Bone marrow (tissue), 2 donors: ENCODE data around the gene CAPN5.
A peak's percentile ranks its signal among the peaks of the same experiment; 100 is the strongest.

Experiments
- DNase-seq, 2 donors: peaks; one replicate each; lab custom pipeline; 2025; lab: John Stamatoyannopoulos, UW

The CAPN5 gene

DNA sequence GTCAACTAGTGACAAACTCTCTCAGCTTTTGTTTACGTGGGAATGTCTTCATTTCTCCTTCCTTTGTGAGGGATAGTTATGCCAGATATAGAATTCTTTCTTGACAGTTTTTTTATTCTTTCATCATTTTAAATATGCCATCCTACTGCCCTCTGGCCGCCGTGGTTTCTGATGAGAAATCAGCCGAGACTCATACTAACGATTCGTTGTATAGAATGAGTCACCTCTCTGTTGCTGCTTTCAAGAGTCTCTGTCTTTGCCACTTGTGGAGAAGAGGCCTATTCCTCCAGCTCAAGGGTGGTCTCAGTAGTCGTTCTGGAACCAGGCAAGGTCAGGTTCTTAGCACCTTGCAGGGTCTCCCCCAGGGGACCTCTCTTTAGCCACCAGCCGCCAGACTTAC, 69.3 kb downstream of the CAPN5 start:
- no peak for DNase-seq

DNA sequence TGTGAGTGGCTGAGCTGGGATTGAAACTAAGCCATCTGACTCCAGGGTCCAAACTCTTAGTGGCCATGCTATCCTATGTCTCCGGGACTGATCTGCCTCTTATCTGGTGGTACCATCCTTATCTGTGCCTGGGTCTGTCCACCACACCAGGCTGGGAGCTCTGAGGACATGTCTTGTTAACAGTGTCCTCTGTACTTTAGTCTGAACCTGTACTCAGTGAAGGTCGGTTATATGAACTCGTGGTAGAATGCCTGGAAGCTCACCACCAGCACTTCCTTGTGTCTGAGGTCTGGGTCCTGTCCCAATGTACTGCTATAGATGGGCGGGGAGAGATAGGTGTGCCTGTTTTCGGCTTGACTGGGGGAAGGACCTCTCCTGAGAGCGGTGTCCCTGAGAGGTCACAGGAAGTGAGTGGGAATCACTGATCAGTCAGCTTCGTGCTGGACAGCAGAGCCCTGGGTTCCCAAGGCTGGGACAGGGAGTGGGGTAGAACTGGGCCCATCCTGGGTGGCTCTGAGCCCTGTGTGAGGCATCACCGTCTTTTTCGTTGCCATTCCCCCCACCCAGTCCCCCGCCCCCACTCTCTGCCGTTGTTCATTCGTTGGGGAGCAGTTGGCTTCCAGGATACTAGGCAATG, 70.1 kb downstream of the CAPN5 start:
- no peak for DNase-seq

DNA sequence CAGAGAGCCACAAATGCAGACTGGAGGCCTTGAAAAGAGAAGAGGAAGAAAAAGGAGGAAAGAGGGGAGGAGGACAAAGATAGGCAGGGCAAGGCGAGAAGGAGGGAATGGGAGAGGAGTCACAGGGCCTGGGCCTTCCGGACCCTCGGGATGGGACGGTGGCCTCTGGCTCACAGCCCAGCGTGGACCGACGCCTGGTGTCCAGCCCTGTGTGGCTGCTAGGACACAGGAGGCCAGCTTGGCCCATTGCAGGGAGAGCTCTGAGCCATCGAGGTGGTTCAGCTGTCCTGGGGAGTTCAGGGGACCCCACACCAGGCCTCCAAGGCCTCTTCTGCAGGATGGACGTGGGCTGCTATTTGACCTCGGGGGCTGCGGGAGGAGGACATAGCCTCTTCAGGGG, 70.7 kb downstream of the CAPN5 start:
- DNase-seq: no peak

DNA sequence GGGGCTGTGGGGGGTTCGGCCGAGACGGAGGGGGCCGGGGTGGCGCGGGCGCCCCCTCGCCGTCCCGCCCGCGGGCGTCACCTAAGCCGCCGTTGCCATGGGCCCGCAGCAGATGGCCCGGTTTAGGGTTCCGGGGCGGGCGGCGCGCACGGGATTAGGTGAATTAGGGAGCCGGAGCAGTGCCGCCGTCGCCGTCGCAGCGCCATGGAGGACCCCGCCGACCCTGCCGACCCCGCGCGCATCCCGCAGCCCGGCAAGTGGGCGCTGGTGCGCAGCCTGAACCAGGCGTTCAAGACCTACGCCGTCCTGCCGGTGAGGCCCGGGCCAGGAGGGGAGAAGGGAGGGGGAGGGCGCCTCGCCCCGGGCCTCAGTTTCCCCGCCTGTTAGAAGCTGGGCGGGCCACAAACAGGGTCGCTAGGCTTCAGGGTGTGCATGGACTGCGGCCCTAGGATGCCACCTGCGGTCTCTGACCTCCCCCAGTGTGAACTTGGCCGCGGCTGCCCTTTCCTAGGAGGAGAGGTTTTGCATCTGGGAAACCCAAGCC, 71.4 kb downstream of the CAPN5 start:
- no peak for DNase-seq

DNA sequence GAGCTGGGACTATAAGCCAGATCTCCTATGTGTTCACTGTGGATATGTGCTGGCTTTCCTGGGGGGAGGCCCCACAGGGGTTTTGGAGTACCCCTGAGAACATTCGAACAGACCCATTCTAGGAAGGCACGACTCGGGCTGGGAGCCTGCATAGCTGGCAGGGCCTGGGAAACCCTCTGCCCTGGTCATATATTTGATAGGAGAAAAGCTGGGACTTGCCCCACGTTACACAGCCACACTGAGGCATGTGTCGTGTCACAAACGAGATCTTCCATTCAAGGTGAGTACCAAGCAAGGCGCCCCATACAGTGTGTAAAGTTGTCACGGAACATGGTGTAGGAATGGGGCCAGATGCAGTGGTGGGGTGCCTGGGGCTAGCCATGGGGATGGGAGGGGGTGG, 72.4 kb downstream of the CAPN5 start:
- no peak for DNase-seq

DNA sequence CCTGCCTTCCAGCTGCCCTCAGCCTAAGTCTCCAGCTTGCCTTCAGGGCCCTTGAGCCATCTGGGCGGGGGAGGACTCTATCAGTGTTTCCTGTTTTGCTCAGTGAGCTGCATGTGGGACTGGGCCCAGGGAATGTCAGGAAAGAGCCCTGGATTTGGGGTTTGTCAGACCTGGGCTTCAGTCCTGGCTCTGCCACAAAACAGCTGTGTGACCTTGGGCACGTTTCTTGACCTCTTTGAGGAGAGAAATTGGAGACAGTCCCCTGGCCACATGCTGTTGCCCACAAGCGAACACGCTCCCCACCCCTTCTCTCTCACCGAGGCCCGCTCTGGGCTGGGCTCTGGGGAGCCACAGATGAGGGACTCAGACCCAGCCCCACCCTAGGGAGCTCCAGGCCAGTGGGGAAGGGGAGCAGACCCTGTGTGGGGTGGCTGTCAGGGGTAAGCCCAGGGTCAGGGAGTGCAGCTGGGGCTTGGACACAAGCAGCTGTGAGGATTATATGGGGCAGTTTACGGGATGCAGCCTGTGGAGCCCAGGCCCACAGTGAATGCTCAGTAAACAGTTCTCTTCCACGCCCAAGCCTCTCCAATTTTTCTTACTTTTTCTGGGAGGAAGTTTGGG, 73.6 kb downstream of the CAPN5 start:
- peak in 1 of 2 donors; percentile 50 for DNase-seq

DNA sequence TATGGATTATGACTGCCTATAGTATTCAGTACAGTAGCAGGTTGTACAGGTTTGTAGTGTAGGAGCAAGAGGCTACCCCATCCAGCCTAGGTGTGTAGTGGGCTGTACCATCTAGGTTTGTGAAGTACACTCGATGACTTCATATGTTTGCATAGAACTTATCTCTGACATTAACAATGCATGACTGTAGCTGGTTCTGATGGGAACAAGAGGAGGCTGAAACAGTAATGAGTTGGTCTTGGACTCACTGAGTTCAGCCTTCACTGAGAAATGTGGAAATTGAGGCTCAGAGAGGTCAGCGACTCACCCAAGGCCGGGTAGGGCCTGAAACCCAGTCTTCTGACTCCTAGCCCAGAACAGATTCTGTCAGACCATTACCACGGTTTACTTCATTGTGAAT, 74.3 kb downstream of the CAPN5 start:
- DNase-seq: no peak

DNA sequence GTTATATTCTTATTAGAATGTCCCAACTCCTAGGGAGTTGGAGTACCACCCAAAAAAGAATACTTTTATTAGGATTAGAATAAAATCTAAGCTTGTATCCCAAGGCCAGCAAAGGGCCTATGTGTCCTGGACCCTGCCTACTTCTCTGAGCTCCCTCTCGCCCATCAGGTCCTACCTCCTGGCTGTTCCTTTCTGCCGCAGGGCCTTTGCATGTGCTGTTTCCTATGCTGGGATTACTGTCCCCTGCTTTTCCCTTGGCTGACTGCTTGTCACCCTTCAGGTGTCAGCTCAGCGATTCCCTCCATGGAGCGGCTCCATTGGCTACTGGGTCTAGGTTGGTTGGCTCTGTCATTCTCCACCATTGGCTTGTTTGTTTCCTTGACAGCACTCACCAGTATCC, 74.7 kb downstream of the CAPN5 start:
- no peak for DNase-seq

DNA sequence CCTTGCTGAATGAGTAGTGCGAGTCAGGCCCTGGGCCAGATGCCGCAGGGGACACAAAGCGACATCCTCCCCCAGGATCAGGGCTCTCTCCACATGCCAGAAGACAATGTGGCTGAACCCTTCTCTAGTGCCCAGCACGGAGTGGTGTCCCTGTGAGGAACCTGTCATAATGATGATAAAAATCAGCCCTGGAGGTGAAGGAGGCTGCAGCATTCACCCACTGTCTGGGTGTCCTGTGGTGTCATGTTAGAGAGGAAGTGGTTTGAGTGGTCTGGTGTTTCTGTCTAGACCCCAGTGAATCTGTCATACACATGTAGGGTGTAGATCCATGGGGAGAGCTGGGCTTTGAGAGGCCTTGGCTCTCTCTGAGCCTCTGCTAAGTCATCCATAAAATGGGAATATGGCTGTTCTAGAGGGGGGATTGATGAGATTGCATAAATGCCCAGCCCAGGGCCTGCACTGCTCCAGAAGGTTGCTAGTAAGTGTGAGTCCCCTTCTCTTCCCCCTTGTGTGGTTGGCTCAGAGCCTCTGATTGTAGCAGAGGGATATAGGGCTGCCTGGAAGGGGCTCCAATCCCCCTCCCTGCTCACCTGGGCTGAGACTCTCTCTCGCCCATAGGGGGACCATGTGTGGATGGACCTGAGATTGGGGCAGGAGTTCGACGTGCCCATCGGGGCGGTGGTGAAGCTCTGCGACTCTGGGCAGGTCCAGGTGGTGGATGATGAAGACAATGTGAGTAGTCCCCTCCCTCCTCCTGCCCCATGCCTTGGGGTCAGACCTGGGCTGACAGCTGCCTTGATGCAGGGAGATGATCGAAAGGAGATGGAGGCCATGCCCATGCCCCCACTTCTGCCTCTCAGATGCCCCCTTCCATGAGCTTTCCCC, 75.6 kb downstream of the CAPN5 start:
- peak in 1 of 2 donors; percentile 87 for DNase-seq

DNA sequence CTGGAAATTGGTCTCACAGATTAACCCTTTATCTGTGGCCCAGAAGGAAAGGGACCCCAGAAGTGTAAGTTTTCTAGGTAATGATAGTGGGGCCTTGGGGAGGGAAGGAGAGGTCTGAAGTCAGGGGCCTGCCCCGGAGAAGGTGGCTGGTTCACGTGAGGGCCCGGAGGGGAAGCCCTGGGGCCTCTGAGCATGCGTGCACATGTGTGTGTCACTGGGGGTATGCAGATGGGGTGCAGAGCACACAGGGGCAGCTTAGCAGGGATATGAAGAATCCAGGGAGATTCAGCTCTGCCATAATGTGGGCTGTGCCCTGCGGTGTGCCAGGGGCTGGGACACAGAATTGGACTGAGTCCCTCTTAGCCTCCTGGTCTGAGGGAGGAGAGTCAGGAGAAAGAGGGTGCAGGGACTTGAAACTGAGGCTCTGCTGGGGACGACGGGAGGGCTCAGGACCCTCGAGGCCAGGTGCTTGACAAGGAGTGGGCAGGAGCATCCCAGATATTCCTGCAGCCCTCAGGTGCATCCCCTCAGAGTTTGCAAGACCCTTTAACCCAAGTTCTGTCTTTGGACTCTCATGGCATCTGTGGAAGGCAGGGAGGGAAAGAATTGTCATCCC, 76.7 kb downstream of the CAPN5 start:
- no peak for DNase-seq

DNA sequence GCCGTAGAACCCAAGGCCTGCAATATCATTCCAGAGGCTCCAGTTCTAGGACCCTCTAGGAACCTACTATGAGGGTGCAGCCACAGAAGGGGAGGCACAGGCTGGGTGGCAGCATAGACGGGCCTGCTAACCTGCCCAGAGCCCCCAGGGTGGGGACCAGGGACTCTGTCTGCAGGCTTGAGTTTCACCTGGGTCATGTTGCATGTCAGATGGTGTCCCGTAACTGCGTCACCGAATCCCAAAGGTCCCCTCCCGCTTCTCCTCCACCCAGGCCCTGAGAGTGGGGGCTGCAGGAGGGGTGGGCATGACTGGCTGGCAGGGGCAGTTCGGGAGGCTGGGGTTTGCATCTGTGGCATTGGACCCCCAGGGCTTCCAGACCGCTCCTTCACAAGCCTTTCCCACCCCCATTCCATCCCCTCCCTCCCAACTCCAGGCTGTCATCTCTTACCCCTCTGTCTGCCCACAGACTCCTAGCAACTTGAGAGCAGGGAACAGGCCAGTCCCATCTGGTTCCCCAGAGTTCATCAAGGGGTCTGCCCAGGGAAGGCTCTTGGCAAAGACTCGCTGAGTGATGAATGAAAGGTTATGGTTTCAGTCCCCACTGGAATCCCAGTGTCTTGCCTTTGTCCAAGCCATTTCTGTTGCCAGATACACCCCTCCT, 77.6 kb downstream of the CAPN5 start:
- no peak for DNase-seq

DNA sequence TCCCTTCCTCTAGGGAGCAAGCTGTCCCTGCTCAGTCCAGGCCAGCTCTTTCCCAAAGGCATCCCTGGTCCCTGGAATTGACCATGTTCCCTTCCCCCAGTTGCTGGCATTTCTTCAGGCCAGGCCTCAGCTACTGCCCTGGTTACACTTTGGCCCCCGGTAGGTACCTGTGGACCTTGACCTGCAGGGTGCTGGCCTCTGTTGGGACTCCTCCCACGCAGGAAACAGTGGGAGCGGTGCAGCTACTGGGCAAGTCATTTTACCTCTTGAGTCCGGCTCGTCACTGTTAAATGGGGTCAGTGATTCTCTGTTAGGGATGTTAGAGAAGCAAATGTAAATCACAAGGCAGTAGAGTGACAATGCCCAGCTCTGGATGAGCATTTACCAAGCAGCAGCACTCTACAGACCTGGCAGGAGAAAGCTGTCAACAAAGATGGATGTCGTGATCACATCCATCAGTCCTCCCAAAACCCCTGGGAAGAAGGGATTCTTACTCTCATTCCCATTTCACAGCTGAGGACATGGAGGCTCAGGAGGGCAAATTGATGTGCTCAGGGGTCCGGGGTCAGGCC, 78.2 kb downstream of the CAPN5 start:
- no peak for DNase-seq

DNA sequence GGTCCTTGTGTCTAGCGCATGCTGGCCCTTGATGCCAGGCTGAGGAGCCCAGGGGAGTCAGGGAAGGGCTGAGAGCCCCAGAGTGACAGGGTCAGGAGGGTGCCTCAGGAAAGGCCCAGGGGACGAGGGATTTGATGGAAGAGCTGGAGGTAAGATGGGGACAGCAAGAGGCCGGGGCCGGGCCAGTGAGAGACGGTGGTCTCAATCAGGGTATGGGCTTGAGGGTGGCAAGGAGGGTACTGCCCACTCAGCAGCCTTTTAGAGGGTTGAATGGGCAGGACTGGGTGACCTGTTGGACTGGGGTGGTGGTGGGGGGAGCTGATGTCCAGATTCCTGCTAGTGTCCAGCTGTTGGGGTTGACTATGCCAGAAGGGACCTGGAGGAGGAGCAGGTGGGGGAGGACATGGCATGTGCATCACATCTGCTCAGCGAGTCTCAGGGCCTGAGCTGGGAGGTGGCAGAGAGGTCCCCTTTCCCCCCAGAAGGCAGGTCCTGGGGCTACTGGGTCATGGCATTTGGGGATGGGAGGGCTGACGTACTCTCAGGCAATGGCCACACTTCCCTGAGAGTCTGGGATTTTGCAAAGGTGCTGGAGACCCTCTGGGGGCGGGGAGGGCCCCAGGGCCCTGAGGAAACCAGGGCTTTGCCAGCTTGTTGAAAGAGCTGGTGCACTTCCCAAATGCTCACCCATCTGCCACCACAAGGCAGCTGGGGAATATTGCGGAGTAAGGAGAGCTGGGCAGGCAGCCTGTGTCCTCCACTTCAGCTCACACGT, 79.7 kb downstream of the CAPN5 start:
- no peak for DNase-seq

DNA sequence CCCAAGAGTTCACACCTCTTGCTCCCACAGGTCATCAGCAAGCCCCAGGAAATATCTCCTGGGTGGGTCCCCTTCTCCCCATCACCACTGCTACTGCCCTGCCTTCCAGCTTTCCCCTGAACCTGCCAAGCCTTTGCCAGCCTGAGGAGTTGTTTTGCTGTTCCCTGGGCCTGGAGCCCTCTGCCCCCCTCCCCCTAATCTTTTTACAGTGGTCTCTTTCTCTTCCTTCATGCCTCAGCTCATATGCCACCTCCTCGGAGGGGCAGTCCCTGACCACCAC, 80.2 kb downstream of the CAPN5 start:
- DNase-seq: no peak

DNA sequence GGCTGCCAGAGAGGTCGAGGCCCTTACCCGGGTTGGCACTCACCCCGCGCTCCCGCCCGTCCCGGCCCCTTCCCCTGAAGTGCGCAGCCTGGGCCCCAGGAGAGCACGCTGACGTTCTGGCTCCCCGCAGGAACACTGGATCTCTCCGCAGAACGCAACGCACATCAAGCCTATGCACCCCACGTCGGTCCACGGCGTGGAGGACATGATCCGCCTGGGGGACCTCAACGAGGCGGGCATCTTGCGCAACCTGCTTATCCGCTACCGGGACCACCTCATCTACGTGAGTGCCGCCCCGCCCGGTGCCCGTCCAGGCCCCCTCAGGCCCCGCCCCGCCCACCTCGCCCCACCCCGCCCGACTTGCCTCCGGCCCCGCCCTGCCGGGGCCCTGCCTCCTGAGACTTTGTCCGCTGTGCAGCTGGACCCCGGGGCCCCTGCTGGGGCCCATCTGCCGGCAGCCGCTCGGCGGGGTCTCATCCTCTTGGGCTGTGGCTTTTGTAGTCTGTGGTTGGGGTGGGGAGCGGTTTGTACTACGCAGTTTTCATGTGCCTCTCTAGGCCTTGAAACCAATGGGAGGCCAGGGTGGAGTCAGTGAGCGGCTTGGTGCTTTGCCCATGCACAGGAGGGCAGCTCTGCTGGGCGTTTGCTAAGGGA, 81.0 kb downstream of the CAPN5 start:
- no peak for DNase-seq

DNA sequence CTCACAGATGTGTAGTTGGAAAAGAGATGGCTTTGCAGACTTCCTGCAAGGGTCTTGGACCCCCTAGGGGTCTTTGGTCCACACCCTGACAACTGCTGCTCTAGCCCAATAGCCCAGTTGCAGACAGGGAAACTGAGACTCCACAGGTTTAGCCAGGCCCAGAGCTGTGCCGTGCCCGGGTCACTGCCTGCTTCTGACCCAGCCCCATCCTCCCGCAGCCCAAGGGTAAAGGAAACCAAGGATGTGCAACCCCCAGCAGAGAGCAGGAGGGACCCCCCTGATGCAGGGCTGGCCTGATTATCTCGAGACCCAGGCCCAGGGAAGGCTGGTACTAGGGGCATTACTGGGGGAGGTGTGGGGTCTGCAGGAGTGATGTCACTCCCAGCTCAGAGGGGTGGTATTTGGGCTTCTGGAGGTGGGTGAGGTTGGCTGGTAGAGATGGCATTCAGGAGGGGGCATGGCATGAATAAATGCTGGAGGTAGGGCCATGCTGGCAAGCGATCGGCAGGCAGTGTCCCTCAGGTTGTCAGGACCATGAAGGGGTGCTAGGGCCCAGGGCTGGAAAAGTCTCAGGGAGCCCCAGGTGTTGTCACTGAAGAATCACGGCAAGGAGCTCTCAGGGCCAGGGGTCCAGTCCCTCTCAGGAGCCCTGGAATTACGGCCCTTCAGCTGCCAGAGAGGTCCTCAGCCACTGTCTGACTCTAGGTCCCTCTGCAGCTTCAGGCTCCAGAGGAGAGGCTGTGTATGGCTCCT, 82.4 kb downstream of the CAPN5 start:
- DNase-seq: no peak

DNA sequence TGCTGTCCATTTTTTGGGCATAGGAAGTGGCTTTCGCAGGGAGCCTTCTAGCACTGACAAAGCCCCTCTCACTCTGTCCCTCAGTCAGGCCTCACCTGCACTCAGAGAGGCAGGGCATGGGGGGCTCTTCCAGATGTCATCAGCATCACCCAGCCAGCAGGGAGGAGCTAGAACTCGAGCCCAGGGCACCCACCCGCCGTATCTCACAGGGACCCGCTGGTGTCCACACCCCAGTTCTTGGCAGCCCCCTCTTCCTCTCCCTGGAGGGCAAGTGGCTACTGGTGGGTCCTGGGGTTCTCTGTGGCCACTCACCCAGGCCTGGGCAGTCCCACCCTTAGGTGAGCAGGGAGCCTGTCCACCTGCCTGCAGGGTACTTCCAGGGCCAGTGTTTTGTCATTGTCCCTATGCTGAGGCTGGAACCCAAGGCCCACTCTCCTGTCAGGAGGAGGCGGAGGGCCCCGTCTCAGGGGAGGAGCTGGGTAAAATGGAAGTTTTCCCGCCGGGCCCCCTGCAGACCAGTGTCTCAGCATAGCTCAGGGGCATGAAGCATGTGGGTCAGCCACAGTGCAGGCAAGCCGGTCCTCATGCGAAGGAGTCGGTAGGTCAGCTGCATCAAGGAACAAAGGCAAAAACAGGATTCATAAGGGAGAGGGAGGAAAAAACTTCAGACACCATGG, 83.1 kb downstream of the CAPN5 start:
- no peak for DNase-seq

DNA sequence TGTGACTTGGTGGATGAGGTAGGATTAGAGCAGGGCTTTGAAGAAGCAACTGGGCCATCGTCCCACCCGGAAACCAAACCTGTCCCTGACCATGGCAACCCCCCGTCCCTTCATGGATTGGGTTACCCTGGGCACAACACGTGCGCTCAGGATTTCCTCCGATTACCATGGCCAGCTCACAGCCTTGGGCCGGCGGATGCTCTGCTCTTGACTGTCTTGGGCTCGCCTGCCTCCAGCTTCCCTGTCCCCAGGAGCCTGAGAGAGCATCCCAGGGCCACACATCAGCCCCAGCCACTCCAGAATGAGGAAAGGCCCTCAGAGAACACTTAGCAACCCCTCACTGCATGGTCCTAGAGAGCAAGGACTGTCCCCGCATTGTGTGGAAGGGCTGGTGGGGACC, 84.1 kb downstream of the CAPN5 start:
- no peak for DNase-seq
